Measurements from ENCODE around the gene TYW1. TPM values are rescaled to one million over a fixed set of nuclear protein-coding genes. Genes with fewer than 3 reads are reported as not detected.
"Not testable (repeated sequence)": the region's sequence is repeated elsewhere in the genome, so short reads cannot be mapped to it uniquely, and the experiment has no call there.

The TYW1 gene
- total RNA-seq, 1 donor from 2014 or later: 23.1 TPM

- H3K9me3 ChIP-seq (ENCODE audit: low read depth): no peaks in the 10 kb centered on the region
- Mint-ChIP-seq H3K4me1 (peaks cover 6% of the 10 kb centered on the region), H3K27me3 (ENCODE audit: insufficient read depth, low read depth) (peaks cover 4% of the 10 kb centered on the region), H3K36me3 (peaks cover 29% of the 10 kb centered on the region), H3K9me3 (no peaks in the 10 kb centered on the region), H3K27ac (no peak overlapping the region), H3K4me3 (no peak overlapping the region)
- H3K27ac ChIP-seq: no peak overlapping the region
- H3K4me3 ChIP-seq: no peak overlapping the region
- H3K9ac ChIP-seq: no peak overlapping the region
- no peak for DNase-seq (ENCODE audit: low spot score)
- TF ChIP-seq EZH2 (IDR thresholded peaks at IDR 0.05): no peak
- TF ChIP-seq EZH2phosphoT487 (IDR thresholded peaks at IDR 0.05): no peak
- no peak for TF ChIP-seq CTCF (IDR thresholded peaks at IDR 0.05)
- H3K79me2 ChIP-seq (ENCODE audit: low read depth): no peaks in the 10 kb centered on the region
- H4K20me1 ChIP-seq (ENCODE audit: low read depth): no peaks in the 10 kb centered on the region
- no peaks in the 10 kb centered on the region for H3K36me3 ChIP-seq
- no peak overlapping the region for H2AFZ ChIP-seq (replicated peaks)
- H3K4me1 ChIP-seq: no peaks in the 10 kb centered on the region
- no peak overlapping the region for H3K4me2 ChIP-seq
- no peaks in the 10 kb centered on the region for H3K27me3 ChIP-seq
- H3F3A ChIP-seq (ENCODE audit: low read depth): no peaks in the 10 kb centered on the region
These were observed 25.9 kb downstream of the TYW1 start for GRCh38 chr7:67022511-67022910.

DNA sequence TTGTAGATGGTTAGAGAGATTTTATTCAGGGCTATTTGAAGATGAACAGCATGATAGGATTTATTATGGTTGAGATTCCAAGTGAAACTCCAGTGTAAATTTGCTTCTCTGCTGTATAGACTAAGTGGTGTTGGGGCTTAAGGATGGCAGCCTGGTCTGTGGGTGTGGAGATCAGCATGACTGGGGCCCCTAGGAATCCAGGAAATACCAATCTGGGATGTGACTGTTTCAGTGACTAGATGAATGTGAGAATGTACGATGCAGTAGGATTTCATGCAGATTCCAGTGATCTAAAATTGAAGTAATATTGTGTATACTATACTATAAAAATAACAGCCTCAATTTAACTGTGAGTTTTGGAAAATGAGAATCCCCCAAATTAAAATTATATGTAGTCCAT is 28.8 kb downstream of the TYW1 start:
- not testable (repeated sequence) for H3K4me3 ChIP-seq; H3K36me3 ChIP-seq; H3K27ac Mint-ChIP-seq; H3K9ac ChIP-seq; H3K9me3 ChIP-seq (ENCODE audit: low read depth); H3K27ac ChIP-seq; H3K79me2 ChIP-seq (ENCODE audit: low read depth); H4K20me1 ChIP-seq (ENCODE audit: low read depth); H3K4me1 Mint-ChIP-seq; H3K9me3 Mint-ChIP-seq; H3K27me3 ChIP-seq; H2AFZ ChIP-seq (replicated peaks); H3K4me1 ChIP-seq; H3K4me2 ChIP-seq; H3F3A ChIP-seq (ENCODE audit: low read depth); DNase-seq (ENCODE audit: low spot score); H3K4me3 Mint-ChIP-seq; H3K27me3 Mint-ChIP-seq (ENCODE audit: insufficient read depth, low read depth)
- peaks cover 21% of the 10 kb centered on the region for H3K36me3 Mint-ChIP-seq

- H3K9ac ChIP-seq; H4K20me1 ChIP-seq (ENCODE audit: low read depth); H3F3A ChIP-seq (ENCODE audit: low read depth); H3K4me3 ChIP-seq; H3K79me2 ChIP-seq (ENCODE audit: low read depth); H2AFZ ChIP-seq (replicated peaks); H3K27me3 ChIP-seq; H3K27me3 Mint-ChIP-seq (ENCODE audit: insufficient read depth, low read depth); H3K36me3 ChIP-seq; H3K4me3 Mint-ChIP-seq; H3K9me3 Mint-ChIP-seq; H3K9me3 ChIP-seq (ENCODE audit: low read depth); DNase-seq (ENCODE audit: low spot score); H3K4me2 ChIP-seq; H3K4me1 ChIP-seq; H3K4me1 Mint-ChIP-seq; H3K27ac ChIP-seq; H3K27ac Mint-ChIP-seq: not testable (repeated sequence)
- peaks cover 19% of the 10 kb centered on the region for H3K36me3 Mint-ChIP-seq
These were observed 35.1 kb downstream of the TYW1 start for GRCh38 chr7:67031685-67032084.

DNA sequence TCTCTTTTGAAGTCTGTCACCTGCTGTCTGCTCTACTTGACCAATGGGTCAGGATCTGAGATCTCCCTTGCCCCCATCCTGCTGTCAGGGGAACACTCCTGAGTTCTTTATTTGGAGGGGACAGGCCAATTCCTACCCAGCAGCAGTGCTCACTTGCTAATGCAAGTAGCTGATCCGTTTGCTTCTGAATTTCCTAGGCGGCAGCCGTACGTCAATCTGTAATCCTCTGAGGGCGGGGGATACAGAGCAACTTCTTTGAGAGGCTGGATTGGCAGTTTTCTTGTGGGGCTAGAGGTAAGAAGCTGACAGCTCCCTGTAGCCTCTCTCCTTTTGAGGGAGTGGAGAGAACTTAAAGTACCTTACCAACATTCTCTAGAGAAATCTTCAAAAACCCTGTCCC is 36.6 kb downstream of the TYW1 start:
- TF ChIP-seq EZH2 (IDR thresholded peaks at IDR 0.05): no peak
- no peak for TF ChIP-seq EZH2phosphoT487 (IDR thresholded peaks at IDR 0.05)
- no peak for TF ChIP-seq CTCF (IDR thresholded peaks at IDR 0.05)
- Mint-ChIP-seq H3K4me3 (no peak overlapping the region), H3K27ac (no peak overlapping the region), H3K4me1 (no peaks in the 10 kb centered on the region), H3K36me3 (peaks cover 19% of the 10 kb centered on the region), H3K9me3 (no peaks in the 10 kb centered on the region), H3K27me3 (ENCODE audit: insufficient read depth, low read depth) (peaks cover 2% of the 10 kb centered on the region)
- Histone ChIP-seq H3K9me3 (ENCODE audit: low read depth) (no peaks in the 10 kb centered on the region), H3K4me2 (no peak overlapping the region), H3K4me3 (no peak overlapping the region), H3K27me3 (no peaks in the 10 kb centered on the region), H3K4me1 (no peaks in the 10 kb centered on the region), H3K36me3 (no peaks in the 10 kb centered on the region), H4K20me1 (ENCODE audit: low read depth) (no peaks in the 10 kb centered on the region), H3K27ac (no peak overlapping the region), H3F3A (ENCODE audit: low read depth) (no peaks in the 10 kb centered on the region), H2AFZ (replicated peaks) (no peak overlapping the region), H3K79me2 (ENCODE audit: low read depth) (no peaks in the 10 kb centered on the region), H3K9ac (no peak overlapping the region)
- DNase-seq (ENCODE audit: low spot score): no peak

DNA sequence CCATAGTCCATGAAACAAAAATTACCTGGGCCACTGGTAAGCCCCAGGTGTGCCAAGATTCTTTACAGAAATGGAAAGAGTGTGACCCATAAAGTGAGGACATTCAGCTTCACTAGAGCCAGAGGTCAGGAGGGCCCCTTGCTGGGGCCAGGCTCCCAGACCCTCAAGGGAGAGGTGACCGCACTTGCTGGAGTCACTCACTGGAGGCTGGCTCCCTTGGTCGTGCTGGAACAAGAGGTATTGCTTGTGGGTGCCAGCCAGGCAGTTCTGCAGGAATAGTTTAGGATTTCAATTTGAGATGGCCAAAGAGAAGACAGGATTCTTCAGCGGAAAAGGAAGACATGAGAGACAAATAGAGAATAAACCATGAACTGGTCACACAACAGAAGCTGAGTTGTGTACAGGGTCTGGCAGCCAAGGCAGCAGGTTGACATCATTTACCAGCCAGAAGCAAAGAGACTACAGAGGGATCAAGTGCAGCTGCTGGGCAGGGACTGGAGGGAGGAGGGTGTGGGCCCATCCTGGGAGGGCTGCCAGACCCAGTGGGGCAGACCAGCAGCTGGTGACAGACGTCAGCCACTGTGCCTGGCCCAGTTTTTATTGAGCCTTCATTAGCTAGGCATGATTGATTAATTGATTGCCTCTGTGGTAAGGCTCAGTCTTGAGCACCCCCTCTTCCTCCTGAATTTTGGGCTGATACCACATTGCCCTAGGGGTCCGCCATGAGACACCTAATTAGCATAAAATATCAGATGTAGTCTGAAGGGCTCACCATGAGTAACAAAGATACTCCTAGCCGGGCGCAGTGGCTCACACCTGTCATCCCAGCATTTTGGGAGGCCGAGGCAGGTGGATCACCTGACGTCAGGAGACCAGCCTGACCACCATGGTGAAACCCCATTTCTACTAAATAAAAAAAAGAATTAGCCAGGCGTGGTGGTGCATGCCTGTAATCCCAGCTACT is 40.1 kb downstream of the TYW1 start:
- H3K4me3 Mint-ChIP-seq; H3K9me3 Mint-ChIP-seq; H2AFZ ChIP-seq (replicated peaks); H3K4me1 ChIP-seq; H3K4me2 ChIP-seq; DNase-seq (ENCODE audit: low spot score); H3K27ac Mint-ChIP-seq; H3K27me3 ChIP-seq; H3K4me3 ChIP-seq; H3K27ac ChIP-seq; H3K4me1 Mint-ChIP-seq; H3K79me2 ChIP-seq (ENCODE audit: low read depth); H3K36me3 ChIP-seq; H3K9me3 ChIP-seq (ENCODE audit: low read depth); H3K27me3 Mint-ChIP-seq (ENCODE audit: insufficient read depth, low read depth); H4K20me1 ChIP-seq (ENCODE audit: low read depth); H3K9ac ChIP-seq; H3F3A ChIP-seq (ENCODE audit: low read depth): not testable (repeated sequence)
- H3K36me3 Mint-ChIP-seq: peaks cover 11% of the 10 kb centered on the region

All from neural progenitor cell (in vitro differentiated cells).